Keratinocyte (primary cell): ENCODE results near the gene POFUT2.

Experiments used
- EZH2 ChIP-seq: IDR thresholded peaks from one replicate; pipeline ENCODE4 v1.6.1; 2012; ENCODE audit warnings: inconsistent platforms, mild to moderate bottlenecking, low read length, moderate library complexity
- TF ChIP-seq, protein P1 (sequence below), 3 experiments: IDR thresholded peaks in 1 of 3; conservative IDR thresholded peaks in 1 of 3; optimal IDR thresholded peaks in 1 of 3; 2 replicates in 2 of 3; 3 replicates in 1 of 3; pipeline versions ENCODE3 to v1.5.1; 2011; ENCODE audit warnings: low read length in 3 of 3, mild to moderate bottlenecking in 3 of 3, moderate library complexity in 2 of 3, control low read depth in 1 of 3, inconsistent platforms in 1 of 3; ENCODE audit not compliant: insufficient read depth in 2 of 3; ENCODE audit errors: extremely low read depth in 1 of 3

DNA sequence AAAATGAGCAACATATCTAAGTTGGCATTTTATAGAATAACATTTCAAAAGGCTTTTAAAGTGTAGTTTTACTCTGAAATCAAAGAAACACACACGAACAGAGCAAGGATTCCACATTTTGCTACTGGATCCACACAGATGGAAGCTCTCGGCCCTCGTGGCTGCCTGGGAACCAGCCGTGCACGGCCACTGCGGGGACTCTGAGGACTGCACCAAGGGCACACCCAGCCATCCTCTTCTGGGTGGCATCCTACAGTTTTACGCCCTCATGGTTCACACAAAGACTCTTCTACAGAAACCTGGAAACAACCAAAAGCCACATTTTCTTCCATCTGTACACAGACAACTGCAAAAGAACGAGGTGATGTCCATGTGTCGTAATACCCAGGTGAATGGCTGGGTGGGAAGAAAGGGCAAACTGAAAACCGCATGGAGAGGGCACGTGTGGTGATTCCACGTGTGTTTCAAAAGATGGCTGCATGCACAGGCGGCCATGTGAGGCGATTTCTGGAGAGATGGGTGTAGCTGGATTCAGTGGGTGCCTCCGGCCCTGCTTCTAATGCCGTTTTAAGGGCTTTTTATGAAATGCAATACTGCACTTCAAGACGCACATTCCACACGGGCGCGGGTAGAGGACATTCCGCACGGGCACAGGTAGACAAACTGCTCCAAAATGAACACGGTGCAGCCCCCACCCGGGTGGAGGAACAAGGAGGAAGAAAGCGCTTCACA, 8.1 kb downstream of the POFUT2 start:
- TF ChIP-seq, protein P1, sequence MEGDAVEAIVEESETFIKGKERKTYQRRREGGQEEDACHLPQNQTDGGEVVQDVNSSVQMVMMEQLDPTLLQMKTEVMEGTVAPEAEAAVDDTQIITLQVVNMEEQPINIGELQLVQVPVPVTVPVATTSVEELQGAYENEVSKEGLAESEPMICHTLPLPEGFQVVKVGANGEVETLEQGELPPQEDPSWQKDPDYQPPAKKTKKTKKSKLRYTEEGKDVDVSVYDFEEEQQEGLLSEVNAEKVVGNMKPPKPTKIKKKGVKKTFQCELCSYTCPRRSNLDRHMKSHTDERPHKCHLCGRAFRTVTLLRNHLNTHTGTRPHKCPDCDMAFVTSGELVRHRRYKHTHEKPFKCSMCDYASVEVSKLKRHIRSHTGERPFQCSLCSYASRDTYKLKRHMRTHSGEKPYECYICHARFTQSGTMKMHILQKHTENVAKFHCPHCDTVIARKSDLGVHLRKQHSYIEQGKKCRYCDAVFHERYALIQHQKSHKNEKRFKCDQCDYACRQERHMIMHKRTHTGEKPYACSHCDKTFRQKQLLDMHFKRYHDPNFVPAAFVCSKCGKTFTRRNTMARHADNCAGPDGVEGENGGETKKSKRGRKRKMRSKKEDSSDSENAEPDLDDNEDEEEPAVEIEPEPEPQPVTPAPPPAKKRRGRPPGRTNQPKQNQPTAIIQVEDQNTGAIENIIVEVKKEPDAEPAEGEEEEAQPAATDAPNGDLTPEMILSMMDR (optimal IDR thresholded peaks at IDR 0.05 in 1 of 3, IDR thresholded peaks at IDR 0.05 in 1 of 3, conservative IDR thresholded peaks at IDR 0.05 in 1 of 3; ENCODE audit: extremely low read depth in 1 of 3, insufficient read depth in 2 of 3, low read length in 3 of 3), result no peak
- TF ChIP-seq EZH2, result no peak
